DOHH2 (cell line): ENCODE results near the gene HDAC4.

Experiments
- H3F3A ChIP-seq: fragments of 200-600 bp; sonication (generic), shearing (Covaris generic); 2 replicates; pipeline ENCODE4 v1.6.0; 2016; ENCODE audit warnings: antibody characterized with exemption, mild to moderate bottlenecking; ENCODE audit not compliant: control insufficient read depth, insufficient read depth
- H3K27ac ChIP-seq: fragments of 200-600 bp; sonication (generic); 2 replicates; pipeline ENCODE4 v1.5.1; 2014; ENCODE audit warnings: low read depth, mild to moderate bottlenecking, low read length, moderate library complexity
- H3K27me3 ChIP-seq: fragments of 200-600 bp; sonication (generic); 2 replicates; pipeline ENCODE4 v1.6.1; 2014; ENCODE audit warnings: mild to moderate bottlenecking, low read length, mixed read lengths; ENCODE audit not compliant: control insufficient read depth
- H3K36me3 ChIP-seq: fragments of 200-600 bp; sonication (generic); 2 replicates; pipeline ENCODE4 v1.6.1; 2014; ENCODE audit warnings: mild to moderate bottlenecking, low read length, moderate library complexity, mixed read lengths; ENCODE audit not compliant: control insufficient read depth
- H3K4me1 ChIP-seq: fragments of 200-600 bp; sonication (generic); 2 replicates; pipeline ENCODE4 v1.6.1; 2014; ENCODE audit warnings: mild to moderate bottlenecking, low read length, mixed read lengths; ENCODE audit not compliant: control insufficient read depth
- H3K4me2 ChIP-seq: fragments of 200-600 bp; sonication (generic); 2 replicates; pipeline ENCODE4 v1.6.0; 2014; ENCODE audit warnings: mild to moderate bottlenecking, low read length, moderate library complexity
- H3K4me3 ChIP-seq: fragments of 200-600 bp; sonication (generic); 2 replicates; pipeline ENCODE4 v1.5.1; 2014; ENCODE audit warnings: mild to moderate bottlenecking, low read length, mixed read lengths
- H3K79me2 ChIP-seq: fragments of 200-600 bp; sonication (generic); 2 replicates; pipeline ENCODE4 v1.6.1; 2014; ENCODE audit warnings: mild to moderate bottlenecking, low read length, mixed read lengths; ENCODE audit not compliant: control insufficient read depth
- H3K9me2 ChIP-seq: fragments of 200-600 bp; sonication (generic); replicated peaks from 2 replicates; pipeline ENCODE4 v1.6.1; 2014; ENCODE audit warnings: mild to moderate bottlenecking, low read length, mixed read lengths; ENCODE audit not compliant: control insufficient read depth
- H3K9me3 ChIP-seq: fragments of 200-600 bp; sonication (generic); 2 replicates; pipeline ENCODE4 v1.6.1; 2014; ENCODE audit warnings: antibody characterized with exemption, low read length, mixed read lengths; ENCODE audit not compliant: control insufficient read depth, insufficient read depth
- H4K20me1 ChIP-seq: fragments of 200-600 bp; sonication (generic); 2 replicates; pipeline ENCODE4 v1.6.0; 2014; ENCODE audit warnings: low read depth, mild to moderate bottlenecking, antibody characterized with exemption, low read length, moderate library complexity; ENCODE audit not compliant: control insufficient read depth, insufficient read depth
- CTCF ChIP-seq: fragments of 200-600 bp; sonication (generic); IDR thresholded peaks from one replicate; pipeline ENCODE4 v1.5.1; 2014; ENCODE audit warnings: antibody characterized with exemption, mild to moderate bottlenecking, low read depth, low read length; ENCODE audit not compliant: poor library complexity, severe bottlenecking
- EZH2phosphoT487 ChIP-seq: fragments of 200-600 bp; sonication (generic); IDR thresholded peaks from 2 replicates; pipeline ENCODE4 v1.6.1; 2017; ENCODE audit warnings: borderline replicate concordance, mild to moderate bottlenecking, antibody characterized with exemption, low read length, moderate library complexity, mixed read lengths

HDAC4 gene

GRCh38 chr2:239307221-239307569 is 93.6 kb downstream of the HDAC4 start:
- Histone ChIP-seq H3K27ac (no peak overlapping the region), H3K4me1 (no peaks in the 10 kb centered on the region), H3K79me2 (no peaks in the 10 kb centered on the region), H3K4me3 (no peak overlapping the region), H3F3A (no peaks in the 10 kb centered on the region), H3K4me2 (no peak overlapping the region), H3K9me3 (no peaks in the 10 kb centered on the region), H3K9me2 (no peaks in the 10 kb centered on the region), H4K20me1 (peaks cover 13% of the 10 kb centered on the region; the same call in 1 of the 2 replicates), H3K27me3 (0 out of 2 replicates have a peak, but pooled peaks cover 2% of the 10 kb centered on the region), H3K36me3 (no peaks in the 10 kb centered on the region)
- TF ChIP-seq CTCF (no peak), EZH2phosphoT487 (no peak)

- 0 out of 2 replicates have a peak, but pooled peaks cover 2% of the 10 kb centered on the region for H3K27me3 ChIP-seq
- H3K79me2 ChIP-seq, result no peaks in the 10 kb centered on the region
- TF ChIP-seq CTCF (no peak), EZH2phosphoT487 (no peak)
- peaks cover 13% of the 10 kb centered on the region; the same call in 1 of the 2 replicates for H4K20me1 ChIP-seq
- no peaks in the 10 kb centered on the region for H3K9me3 ChIP-seq
- H3K4me2 ChIP-seq, result no peak overlapping the region
- no peak overlapping the region for H3K27ac ChIP-seq
- no peaks in the 10 kb centered on the region for H3K9me2 ChIP-seq
- H3K4me1 ChIP-seq, result no peaks in the 10 kb centered on the region; the same call in 1 of the 2 replicates
- no peaks in the 10 kb centered on the region for H3F3A ChIP-seq
- no peak overlapping the region for H3K4me3 ChIP-seq
- H3K36me3 ChIP-seq, result no peaks in the 10 kb centered on the region
These were observed 94.3 kb downstream of the HDAC4 start for GRCh38 chr2:239306274-239307220.

- Histone ChIP-seq H3K79me2 (no peaks in the 10 kb centered on the region), H3K4me1 (no peaks in the 10 kb centered on the region; the same call in 1 of the 2 replicates), H4K20me1 (peaks cover 13% of the 10 kb centered on the region; the same call in 1 of the 2 replicates), H3K27me3 (0 out of 2 replicates have a peak, but pooled peaks cover 2% of the 10 kb centered on the region), H3K4me2 (no peak overlapping the region), H3F3A (no peaks in the 10 kb centered on the region), H3K36me3 (no peaks in the 10 kb centered on the region), H3K9me3 (no peaks in the 10 kb centered on the region), H3K4me3 (no peak overlapping the region), H3K27ac (no peak overlapping the region), H3K9me2 (no peaks in the 10 kb centered on the region)
- TF ChIP-seq EZH2phosphoT487, result no peak
- TF ChIP-seq CTCF, result no peak
These were observed 95.0 kb downstream of the HDAC4 start for GRCh38 chr2:239305771-239306170.
